Type B pancreatic cell (in vitro differentiated cells): ENCODE measurements around the gene SLC6A19. TPM values are rescaled to one million over a fixed set of nuclear protein-coding genes. Genes with fewer than 3 reads are reported as not detected.

Source experiments
- DNase-seq: peaks from one replicate; pipeline ENCODE4 v3.0.0; 2021; ENCODE audit warnings: mixed read lengths; ENCODE audit not compliant: unreplicated experiment; ENCODE audit errors: extremely low spot score
- H3K27ac Mint-ChIP-seq: 2 replicates; pipeline ENCODE4 v1.8.0; 2021; ENCODE audit warnings: mild to moderate bottlenecking, mixed read lengths
- H3K27me3 Mint-ChIP-seq: 2 replicates; pipeline ENCODE4 v1.8.0; 2021; ENCODE audit warnings: mixed read lengths
- H3K36me3 Mint-ChIP-seq: 2 replicates; pipeline ENCODE4 v1.8.0; 2021; ENCODE audit warnings: mixed read lengths
- H3K4me1 Mint-ChIP-seq: one replicate; pipeline ENCODE4 v1.8.0; 2021; ENCODE audit warnings: mixed read lengths; ENCODE audit not compliant: unreplicated experiment
- H3K4me3 Mint-ChIP-seq: 2 replicates; pipeline ENCODE4 v1.8.0; 2021; ENCODE audit warnings: mild to moderate bottlenecking, mixed read lengths
- H3K9me3 Mint-ChIP-seq: 2 replicates; pipeline ENCODE4 v1.8.0; 2021; ENCODE audit warnings: mixed read lengths
- CTCF ChIP-seq: fragments of 200-600 bp; sonication (generic); conservative IDR thresholded peaks from 2 replicates; pipeline ENCODE4 v1.5.0; 2021; ENCODE audit warnings: antibody characterized with exemption, mild to moderate bottlenecking
- total RNA-seq: library from RNA; stranded (reverse); gene quantifications from 2 replicates; pipeline ENCODE4 v1.2.1, GENCODE V29; 2021; ENCODE audit warnings: low replicate concordance

Gene SLC6A19
- total RNA-seq, 1 donor from 2014 or later: 12.6 TPM

GRCh38 chr5:1251678-1252580 is 50.5 kb downstream of the SLC6A19 start:
- peaks cover 5% of the 10 kb centered on the region for H3K27me3 Mint-ChIP-seq
- no peaks in the 10 kb centered on the region for H3K9me3 Mint-ChIP-seq
- DNase-seq: no peak
- H3K4me3 Mint-ChIP-seq: no peak overlapping the region
- no peaks in the 10 kb centered on the region for H3K36me3 Mint-ChIP-seq
- no peak for TF ChIP-seq CTCF
- H3K27ac Mint-ChIP-seq: no peak overlapping the region
- no peaks in the 10 kb centered on the region for H3K4me1 Mint-ChIP-seq

GRCh38 chr5:1252681-1253080 is 51.3 kb downstream of the SLC6A19 start:
- Mint-ChIP-seq H3K4me3 (no peak overlapping the region), H3K9me3 (no peaks in the 10 kb centered on the region), H3K27ac (no peak overlapping the region), H3K36me3 (no peaks in the 10 kb centered on the region), H3K27me3 (peaks cover 4% of the 10 kb centered on the region), H3K4me1 (no peaks in the 10 kb centered on the region)
- DNase-seq: no peak
- no peak for TF ChIP-seq CTCF

- DNase-seq: no peak
- no peaks in the 10 kb centered on the region for H3K9me3 Mint-ChIP-seq
- no peak overlapping the region for H3K4me3 Mint-ChIP-seq
- no peaks in the 10 kb centered on the region for H3K36me3 Mint-ChIP-seq
- no peak for TF ChIP-seq CTCF
- H3K4me1 Mint-ChIP-seq: no peaks in the 10 kb centered on the region
- H3K27me3 Mint-ChIP-seq: peaks cover 4% of the 10 kb centered on the region
- H3K27ac Mint-ChIP-seq: no peak overlapping the region
Observed at GRCh38 chr5:1253456-1254105, 52.2 kb downstream of the SLC6A19 start.

- Mint-ChIP-seq H3K4me3 (no peak overlapping the region), H3K27ac (no peak overlapping the region), H3K4me1 (no peaks in the 10 kb centered on the region), H3K36me3 (no peaks in the 10 kb centered on the region), H3K27me3 (peaks cover 4% of the 10 kb centered on the region), H3K9me3 (no peaks in the 10 kb centered on the region)
- no peak for DNase-seq
- TF ChIP-seq CTCF: no peak
Observed at GRCh38 chr5:1254196-1254595, 52.8 kb downstream of the SLC6A19 start.

- DNase-seq: no peak
- Mint-ChIP-seq H3K27ac (no peak overlapping the region), H3K4me1 (no peaks in the 10 kb centered on the region), H3K4me3 (no peak overlapping the region), H3K9me3 (no peaks in the 10 kb centered on the region), H3K27me3 (no peaks in the 10 kb centered on the region), H3K36me3 (no peaks in the 10 kb centered on the region)
- TF ChIP-seq CTCF: no peak
Observed at GRCh38 chr5:1255081-1255561, 53.7 kb downstream of the SLC6A19 start.
